HL-60 (cell line): Measurements from ENCODE around the gene CHSY3.

Source experiments
- DNase-seq, 2 experiments: peaks; one replicate each; pipeline ENCODE4 v3.0.0-alpha.2; 2010 to 2020; ENCODE audit warnings: low read depth in 1 of 2, low spot score in 1 of 2
- H3K27ac ChIP-seq: fragments of 250-450 bp; sonication (Bioruptor Pico); replicated peaks from 2 replicates; pipeline ENCODE4 v1.5.1; 2020; ENCODE audit warnings: mild to moderate bottlenecking, moderate library complexity
- H3K27me3 ChIP-seq: fragments of 250-450 bp; sonication (Bioruptor Pico); 2 replicates; pipeline ENCODE4 v1.5.1; 2021; ENCODE audit warnings: mild to moderate bottlenecking, moderate library complexity; ENCODE audit not compliant: insufficient read depth, poor library complexity, severe bottlenecking
- H3K4me3 ChIP-seq: replicated peaks from 2 replicates; pipeline ENCODE4 v1.5.1; 2011; ENCODE audit warnings: mild to moderate bottlenecking, control low read depth, low read length; ENCODE audit not compliant: insufficient read depth
- GABPA ChIP-seq: IDR thresholded peaks from 2 replicates; pipeline ENCODE4 v1.6.1; 2012; ENCODE audit warnings: low read depth
- POLR2AphosphoS5 ChIP-seq: IDR thresholded peaks from 2 replicates; pipeline ENCODE4 v1.6.1; 2012; ENCODE audit warnings: low read depth
- SPI1 ChIP-seq: IDR thresholded peaks from 2 replicates; pipeline ENCODE4 v1.6.1; 2012; ENCODE audit warnings: low read depth, mild to moderate bottlenecking, borderline replicate concordance
- TF ChIP-seq, protein P1 (sequence below): IDR thresholded peaks from 2 replicates; pipeline ENCODE4 v1.6.1; 2012; ENCODE audit warnings: low read depth; ENCODE audit not compliant: insufficient replicate concordance
- TF ChIP-seq, protein P2 (sequence below): IDR thresholded peaks from one replicate; pipeline ENCODE4 v1.5.1; 2011; ENCODE audit warnings: low read length, control low read depth, inconsistent platforms; ENCODE audit not compliant: insufficient read depth

The CHSY3 gene

DNA sequence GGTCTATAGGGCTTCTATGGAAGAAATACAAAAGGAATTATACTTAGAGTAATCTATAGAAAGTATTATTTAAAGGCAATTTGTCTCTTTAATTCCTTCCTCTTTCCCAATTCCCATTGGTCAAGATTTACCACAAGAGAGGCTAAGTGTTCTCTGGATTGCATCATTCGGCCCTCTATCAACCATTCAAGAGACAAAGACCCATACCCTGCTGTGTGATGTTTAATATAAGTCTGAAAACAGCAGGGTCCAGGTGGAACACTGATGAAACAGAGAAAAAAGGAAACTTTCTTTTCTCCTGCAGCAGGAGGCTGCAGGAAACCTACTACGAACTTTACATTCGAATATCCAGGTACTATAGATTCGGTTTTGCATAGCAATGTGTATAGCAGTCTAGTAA lies 323.4 kb downstream of the CHSY3 start:
- no peaks in the 10 kb centered on the region for H3K27me3 ChIP-seq
- no peak overlapping the region for H3K4me3 ChIP-seq
- no peak for DNase-seq
- TF ChIP-seq, protein P1, sequence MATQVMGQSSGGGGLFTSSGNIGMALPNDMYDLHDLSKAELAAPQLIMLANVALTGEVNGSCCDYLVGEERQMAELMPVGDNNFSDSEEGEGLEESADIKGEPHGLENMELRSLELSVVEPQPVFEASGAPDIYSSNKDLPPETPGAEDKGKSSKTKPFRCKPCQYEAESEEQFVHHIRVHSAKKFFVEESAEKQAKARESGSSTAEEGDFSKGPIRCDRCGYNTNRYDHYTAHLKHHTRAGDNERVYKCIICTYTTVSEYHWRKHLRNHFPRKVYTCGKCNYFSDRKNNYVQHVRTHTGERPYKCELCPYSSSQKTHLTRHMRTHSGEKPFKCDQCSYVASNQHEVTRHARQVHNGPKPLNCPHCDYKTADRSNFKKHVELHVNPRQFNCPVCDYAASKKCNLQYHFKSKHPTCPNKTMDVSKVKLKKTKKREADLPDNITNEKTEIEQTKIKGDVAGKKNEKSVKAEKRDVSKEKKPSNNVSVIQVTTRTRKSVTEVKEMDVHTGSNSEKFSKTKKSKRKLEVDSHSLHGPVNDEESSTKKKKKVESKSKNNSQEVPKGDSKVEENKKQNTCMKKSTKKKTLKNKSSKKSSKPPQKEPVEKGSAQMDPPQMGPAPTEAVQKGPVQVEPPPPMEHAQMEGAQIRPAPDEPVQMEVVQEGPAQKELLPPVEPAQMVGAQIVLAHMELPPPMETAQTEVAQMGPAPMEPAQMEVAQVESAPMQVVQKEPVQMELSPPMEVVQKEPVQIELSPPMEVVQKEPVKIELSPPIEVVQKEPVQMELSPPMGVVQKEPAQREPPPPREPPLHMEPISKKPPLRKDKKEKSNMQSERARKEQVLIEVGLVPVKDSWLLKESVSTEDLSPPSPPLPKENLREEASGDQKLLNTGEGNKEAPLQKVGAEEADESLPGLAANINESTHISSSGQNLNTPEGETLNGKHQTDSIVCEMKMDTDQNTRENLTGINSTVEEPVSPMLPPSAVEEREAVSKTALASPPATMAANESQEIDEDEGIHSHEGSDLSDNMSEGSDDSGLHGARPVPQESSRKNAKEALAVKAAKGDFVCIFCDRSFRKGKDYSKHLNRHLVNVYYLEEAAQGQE: no peak
- TF ChIP-seq SPI1: no peak
- TF ChIP-seq POLR2AphosphoS5: no peak
- TF ChIP-seq GABPA: no peak
- TF ChIP-seq, protein P2, sequence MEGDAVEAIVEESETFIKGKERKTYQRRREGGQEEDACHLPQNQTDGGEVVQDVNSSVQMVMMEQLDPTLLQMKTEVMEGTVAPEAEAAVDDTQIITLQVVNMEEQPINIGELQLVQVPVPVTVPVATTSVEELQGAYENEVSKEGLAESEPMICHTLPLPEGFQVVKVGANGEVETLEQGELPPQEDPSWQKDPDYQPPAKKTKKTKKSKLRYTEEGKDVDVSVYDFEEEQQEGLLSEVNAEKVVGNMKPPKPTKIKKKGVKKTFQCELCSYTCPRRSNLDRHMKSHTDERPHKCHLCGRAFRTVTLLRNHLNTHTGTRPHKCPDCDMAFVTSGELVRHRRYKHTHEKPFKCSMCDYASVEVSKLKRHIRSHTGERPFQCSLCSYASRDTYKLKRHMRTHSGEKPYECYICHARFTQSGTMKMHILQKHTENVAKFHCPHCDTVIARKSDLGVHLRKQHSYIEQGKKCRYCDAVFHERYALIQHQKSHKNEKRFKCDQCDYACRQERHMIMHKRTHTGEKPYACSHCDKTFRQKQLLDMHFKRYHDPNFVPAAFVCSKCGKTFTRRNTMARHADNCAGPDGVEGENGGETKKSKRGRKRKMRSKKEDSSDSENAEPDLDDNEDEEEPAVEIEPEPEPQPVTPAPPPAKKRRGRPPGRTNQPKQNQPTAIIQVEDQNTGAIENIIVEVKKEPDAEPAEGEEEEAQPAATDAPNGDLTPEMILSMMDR: no peak
- H3K27ac ChIP-seq: no peak overlapping the region

DNA sequence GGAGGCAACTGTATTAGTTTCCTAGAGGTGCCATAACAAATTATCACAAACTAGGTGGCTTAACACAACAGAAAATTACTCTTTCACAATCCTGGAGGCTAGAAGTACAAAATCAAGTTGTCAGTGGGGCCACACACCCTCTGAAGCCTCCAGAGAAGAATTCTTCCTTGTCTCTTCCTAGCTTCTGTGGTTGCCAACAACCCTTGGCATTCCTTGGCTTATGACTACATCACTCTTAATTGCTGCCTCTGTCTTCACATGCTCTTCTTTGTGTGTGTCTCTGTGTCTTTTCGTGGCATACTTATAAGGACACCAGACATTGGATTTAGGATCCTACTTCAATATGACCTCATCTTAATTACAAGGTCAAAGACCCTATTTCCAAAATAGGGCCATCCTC lies 327.5 kb downstream of the CHSY3 start:
- no peaks in the 10 kb centered on the region for H3K27me3 ChIP-seq
- no peak for DNase-seq
- no peak overlapping the region for H3K4me3 ChIP-seq
- TF ChIP-seq SPI1 (no peak), GABPA (no peak), POLR2AphosphoS5 (no peak)
- TF ChIP-seq, protein P1: no peak
- no peak overlapping the region for H3K27ac ChIP-seq

DNA sequence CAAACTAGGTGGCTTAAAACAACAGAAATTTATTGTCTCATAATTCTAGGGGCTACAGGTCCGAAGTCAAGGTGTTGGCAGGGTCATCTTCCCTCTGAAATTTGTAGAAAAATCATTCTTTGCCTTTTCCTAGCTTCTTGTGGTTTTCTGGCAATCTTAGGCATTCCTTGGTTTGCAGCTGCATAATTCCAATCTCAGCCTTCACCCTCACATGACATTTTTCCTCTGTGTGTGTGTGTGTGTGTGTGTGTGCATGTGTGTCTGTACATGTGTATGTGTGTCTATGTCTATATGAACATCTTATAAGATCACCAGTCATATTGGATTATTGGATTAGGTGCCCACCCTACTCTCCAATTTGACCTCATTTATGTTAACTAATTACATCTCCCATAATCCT lies 330.6 kb downstream of the CHSY3 start:
- DNase-seq: no peak
- Histone ChIP-seq H3K4me3 (no peak overlapping the region), H3K27me3 (no peaks in the 10 kb centered on the region), H3K27ac (no peak overlapping the region)
- TF ChIP-seq, protein P2: no peak
- no peak for TF ChIP-seq POLR2AphosphoS5
